HEK293T (cell line): ENCODE measurements around the gene PRAMEF5.
"Not testable (repeated sequence)": the region's sequence is repeated elsewhere in the genome, so short reads cannot be mapped to it uniquely, and the experiment has no call there.

Experiments
- CTCF ChIA-PET: fragments of 350-600 bp; formaldehyde crosslinking; extraction: SDS; loops from one replicate; lab custom pipeline; 2021; ENCODE audit warnings: antibody characterized with exemption, inconsistent platforms; lab: Yijun Ruan, JAX
- POLR2A ChIA-PET: fragments of 350-600 bp; formaldehyde crosslinking; extraction: SDS; loops from one replicate; lab custom pipeline; 2020; ENCODE audit warnings: antibody characterized with exemption, inconsistent platforms; lab: Yijun Ruan, JAX
- DNase-seq: peaks from one replicate; pipeline ENCODE4 v3.0.0; 2012; ENCODE audit warnings: mixed read lengths; ENCODE audit errors: extremely low spot score

The PRAMEF5 gene

GRCh38 chr1:13243536-13244263 is 10.3 kb upstream of the PRAMEF5 start:
- DNase-seq, CTCF ChIA-PET, POLR2A ChIA-PET: not testable (repeated sequence)

DNA sequence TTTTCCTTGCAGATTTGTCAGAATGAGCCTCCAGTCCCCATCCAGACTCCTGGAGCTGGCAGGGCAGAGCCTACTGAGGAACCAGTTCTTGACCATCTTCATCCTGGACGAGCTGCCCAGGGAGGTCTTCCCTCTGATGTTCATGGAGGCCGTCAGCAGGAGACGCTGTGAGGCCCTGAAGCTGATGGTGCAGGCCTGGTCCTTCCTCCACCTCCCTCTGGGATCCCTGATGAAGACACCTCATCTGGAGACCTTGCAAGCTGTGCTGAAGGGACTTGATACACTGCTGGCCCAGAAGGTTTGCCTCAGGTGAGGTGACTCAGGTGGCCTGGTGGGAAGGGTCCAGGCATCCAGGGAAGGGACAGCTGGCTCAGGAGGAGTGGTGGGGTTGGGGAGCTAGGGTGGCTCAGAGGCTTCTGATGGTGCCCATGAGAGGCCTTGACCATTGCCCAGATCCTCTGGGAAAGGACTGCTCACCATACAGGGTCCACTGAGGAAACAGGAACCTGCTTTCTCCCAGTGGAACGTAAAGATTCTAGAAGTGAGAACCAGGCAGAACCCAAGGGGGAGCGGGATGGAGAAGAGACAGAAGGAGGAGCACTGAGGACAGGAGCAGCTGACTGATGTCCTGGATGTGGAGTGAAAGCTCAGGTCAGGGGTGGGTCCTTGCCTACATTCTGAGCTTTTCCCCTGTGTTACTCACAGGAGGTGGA is 8.0 kb upstream of the PRAMEF5 start:
- DNase-seq, POLR2A ChIA-PET, CTCF ChIA-PET: not testable (repeated sequence)

GRCh38 chr1:13246554-13246871 is 7.5 kb upstream of the PRAMEF5 start:
- POLR2A ChIA-PET, DNase-seq, CTCF ChIA-PET: not testable (repeated sequence)

- DNase-seq, POLR2A ChIA-PET: not testable (repeated sequence)
- CTCF ChIA-PET = interaction anchor here (0.6 kb wide), 1 partner anchor 1112 kb away, joined by 3 read pairs; no protein-coding TSS in a partner anchor
Measured at GRCh38 chr1:13247122-13247521, 6.9 kb upstream of the PRAMEF5 start.

GRCh38 chr1:13265124-13265523 is 11.1 kb downstream of the PRAMEF5 start:
- POLR2A ChIA-PET, DNase-seq, CTCF ChIA-PET: not testable (repeated sequence)

DNA sequence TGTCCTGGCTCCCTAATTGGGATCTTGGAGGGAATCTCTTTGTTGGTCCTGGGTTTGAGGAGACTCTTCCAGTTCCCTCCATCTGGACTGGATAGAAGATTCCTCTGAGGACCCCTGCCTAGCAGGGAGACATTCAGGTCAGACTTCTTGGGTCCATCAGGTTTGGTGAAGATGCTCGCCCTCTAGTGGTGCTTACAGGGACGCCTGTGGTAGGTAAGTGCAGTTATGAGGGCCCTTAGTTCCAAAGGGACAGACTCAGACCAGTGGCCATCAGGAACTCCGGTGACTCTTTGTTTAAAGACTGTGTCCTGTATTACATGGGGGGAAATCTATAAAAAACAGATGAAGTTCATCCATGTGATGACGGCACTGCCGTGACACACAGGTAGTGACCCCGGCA is 23.0 kb downstream of the PRAMEF5 start:
- DNase-seq, POLR2A ChIA-PET, CTCF ChIA-PET: not testable (repeated sequence)

GRCh38 chr1:13279617-13280016 is 25.6 kb downstream of the PRAMEF5 start:
- DNase-seq, POLR2A ChIA-PET, CTCF ChIA-PET: not testable (repeated sequence)

- DNase-seq, POLR2A ChIA-PET, CTCF ChIA-PET: not testable (repeated sequence)
Measured at GRCh38 chr1:13285037-13285436, 31.0 kb downstream of the PRAMEF5 start, which contains the start of gene PRAMEF8. TSS of gene PRAMEF8 (minus strand) at chr1:13285137. CDS start at chr1:13284091, 1,046 bp downstream.

- CTCF ChIA-PET, DNase-seq, POLR2A ChIA-PET: not testable (repeated sequence)
Measured at GRCh38 chr1:13289030-13289429, 35.0 kb downstream of the PRAMEF5 start.

DNA sequence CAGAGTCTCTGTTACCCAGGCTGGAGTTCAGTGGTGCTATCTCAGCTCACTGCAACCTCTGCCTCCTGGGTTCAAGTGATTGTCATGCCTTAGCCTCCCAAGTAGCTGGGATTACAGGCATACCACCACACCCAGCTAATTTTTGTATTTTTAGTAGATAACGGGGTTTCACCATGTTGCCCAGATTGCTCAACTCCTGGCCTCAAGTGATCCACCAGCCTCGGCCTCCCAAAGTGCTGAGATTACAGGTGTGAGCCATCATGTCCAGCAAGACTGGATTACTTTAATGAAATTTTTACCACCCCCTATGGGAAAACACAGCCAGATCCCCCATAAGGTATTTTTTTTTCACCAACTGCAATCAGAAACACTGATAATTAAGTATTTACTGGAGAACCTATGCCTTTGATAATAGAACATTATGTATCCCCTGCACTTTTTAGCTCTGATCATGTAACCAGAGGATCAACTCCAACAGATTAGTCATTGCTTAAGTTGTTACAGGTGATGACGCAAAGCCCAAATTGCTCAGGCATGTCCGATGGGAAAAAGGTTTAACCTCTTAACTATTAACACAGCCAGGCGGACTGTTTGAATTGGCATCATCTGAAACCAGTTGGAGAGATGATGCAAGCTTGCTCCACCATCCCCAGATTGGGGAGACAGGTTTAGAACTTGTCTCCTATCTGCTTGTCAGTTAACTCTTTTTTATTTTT is 43.4 kb downstream of the PRAMEF5 start:
- POLR2A ChIA-PET, DNase-seq, CTCF ChIA-PET: not testable (repeated sequence)

- DNase-seq, POLR2A ChIA-PET, CTCF ChIA-PET: not testable (repeated sequence)
Measured at GRCh38 chr1:13298699-13299098, 44.7 kb downstream of the PRAMEF5 start.

DNA sequence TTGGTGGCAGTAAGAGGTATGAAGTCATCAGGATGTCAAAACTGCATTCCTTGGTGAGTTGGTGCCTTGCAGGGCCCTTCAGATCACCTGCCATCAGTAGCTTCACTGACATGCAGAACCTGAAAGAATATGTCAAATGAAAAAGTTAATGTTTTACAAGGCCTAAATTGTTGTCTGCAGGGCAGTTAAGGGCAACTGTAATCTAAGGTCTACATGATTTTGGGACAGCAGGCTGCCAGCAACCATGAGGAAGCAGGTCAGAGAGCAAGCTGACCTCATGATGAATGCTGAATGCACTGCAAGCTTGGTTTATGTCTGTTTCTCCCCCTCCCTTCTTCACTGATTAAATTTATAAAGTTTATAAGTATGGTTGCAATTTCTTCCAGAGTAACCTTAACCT is 48.2 kb downstream of the PRAMEF5 start:
- CTCF ChIA-PET, DNase-seq, POLR2A ChIA-PET: not testable (repeated sequence)

DNA sequence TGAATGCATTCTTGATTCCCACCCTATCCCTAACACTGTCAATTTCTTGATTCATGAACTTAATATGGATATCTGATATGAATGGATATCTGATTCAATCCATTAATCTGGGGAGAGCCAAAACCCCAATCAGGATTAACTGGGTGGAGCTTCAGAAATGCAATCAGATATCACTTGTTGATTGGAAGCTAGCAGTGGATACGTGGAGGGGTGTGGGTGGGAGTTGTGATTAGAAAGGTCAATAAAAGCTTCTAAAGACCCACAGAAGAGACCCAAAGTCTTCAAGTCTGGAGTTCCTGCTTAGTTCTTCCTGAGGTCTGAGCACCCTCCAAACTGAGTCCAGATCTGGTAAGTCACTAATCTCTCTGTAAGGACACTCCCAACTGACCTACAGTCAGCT is 49.2 kb downstream of the PRAMEF5 start, which contains the start of gene PRAMEF33:
Gene PRAMEF33, plus strand, starts transcription at position 301 of the 400 bp plus-strand sequence. CDS start 2,416 bp downstream, outside the sequence.
- CTCF ChIA-PET, DNase-seq, POLR2A ChIA-PET: not testable (repeated sequence)
